DND-41 (cell line): ENCODE measurements around the gene TGDS.

Experiments
- ATAC-seq: fragments of 200-7000 bp; cut with Tn5 transposase; 3 replicates; pipeline ENCODE4 v1.9.1; 2021; ENCODE audit warnings: low read depth; ENCODE audit not compliant: insufficient read depth
- DNase-seq: peaks from one replicate; pipeline ENCODE4 v3.0.0-alpha.2; 2020
- H2AFZ ChIP-seq: 2 replicates; pipeline ENCODE4 v1.6.0; 2012; ENCODE audit warnings: low read depth, low read length
- H3K27ac ChIP-seq: 2 replicates; pipeline ENCODE4 v1.5.1; 2012; ENCODE audit warnings: low read length, inconsistent platforms
- H3K27me3 ChIP-seq: fragments of 200-600 bp; sonication (generic); 2 replicates; pipeline ENCODE4 v1.6.0; 2012; ENCODE audit warnings: low read length, mild to moderate bottlenecking, inconsistent platforms; ENCODE audit not compliant: insufficient read depth, poor library complexity
- H3K36me3 ChIP-seq: 2 replicates; pipeline ENCODE4 v1.5.1; 2012; ENCODE audit warnings: low read length, inconsistent platforms; ENCODE audit not compliant: insufficient read depth
- H3K4me1 ChIP-seq: 2 replicates; pipeline ENCODE4 v1.5.1; 2012; ENCODE audit warnings: mild to moderate bottlenecking, low read length; ENCODE audit not compliant: insufficient read depth
- H3K4me2 ChIP-seq: 2 replicates; pipeline ENCODE4 v1.6.0; 2012; ENCODE audit warnings: mild to moderate bottlenecking, moderate library complexity, low read length, inconsistent platforms; ENCODE audit not compliant: insufficient read depth
- H3K4me3 ChIP-seq, 2 experiments: fragments of 200-600 bp in 1 of 2; shearing (Covaris generic) in 1 of 2; 2 replicates each; pipeline ENCODE4 v1.5.1; 2012 to 2016; ENCODE audit warnings: inconsistent platforms in 2 of 2, low read length in 2 of 2, mild to moderate bottlenecking in 2 of 2, low read depth in 1 of 2, moderate library complexity in 1 of 2
- H3K79me2 ChIP-seq: 2 replicates; pipeline ENCODE4 v1.6.0; 2012; ENCODE audit warnings: low read length, inconsistent platforms; ENCODE audit not compliant: insufficient read depth
- H3K9ac ChIP-seq: 2 replicates; pipeline ENCODE4 v1.6.0; 2012; ENCODE audit warnings: low read depth, mild to moderate bottlenecking, inconsistent platforms, low read length, moderate library complexity
- H3K9me3 ChIP-seq: 2 replicates; pipeline ENCODE4 v1.5.1; 2012; ENCODE audit warnings: low read length, moderate library complexity, mild to moderate bottlenecking, inconsistent platforms; ENCODE audit not compliant: insufficient read depth, severe bottlenecking
- H4K20me1 ChIP-seq: 2 replicates; pipeline ENCODE4 v1.6.0; 2012; ENCODE audit warnings: low read length; ENCODE audit not compliant: insufficient read depth
- CTCF ChIP-seq: IDR thresholded peaks from 2 replicates; pipeline ENCODE4 v1.5.1; 2012; ENCODE audit warnings: borderline replicate concordance, low read length, moderate library complexity, mild to moderate bottlenecking; ENCODE audit not compliant: poor library complexity, severe bottlenecking; ENCODE audit errors: extremely low read depth
- EZH2 ChIP-seq: IDR thresholded peaks from 3 replicates; pipeline ENCODE4 v1.6.1; 2012; ENCODE audit warnings: borderline replicate concordance, low read depth, mild to moderate bottlenecking, moderate library complexity, low read length, inconsistent platforms; ENCODE audit not compliant: severe bottlenecking

TGDS gene

DNA sequence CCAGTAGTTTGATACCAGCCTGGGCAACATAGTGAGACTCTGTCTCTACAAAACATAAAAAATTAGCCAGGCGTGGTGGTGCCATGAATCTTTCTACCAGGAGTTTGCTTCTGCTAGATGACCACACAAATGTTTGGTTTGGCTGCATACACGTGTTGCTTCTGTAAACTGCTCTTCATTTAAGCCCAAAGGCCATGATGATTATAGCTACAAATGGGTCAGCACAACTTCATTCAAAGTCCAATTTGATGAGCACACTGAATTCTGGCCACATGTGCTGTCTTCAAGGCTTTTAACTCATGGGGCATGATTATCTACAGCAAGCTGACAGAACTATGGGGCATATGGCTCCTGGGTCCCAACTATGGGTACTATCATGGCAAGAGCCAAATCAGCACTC, 70.2 kb downstream of the TGDS start:
- Histone ChIP-seq H3K27ac (no peak overlapping the region), H3K79me2 (no peaks in the 10 kb centered on the region), H4K20me1 (no peaks in the 10 kb centered on the region), H3K4me2 (no peak overlapping the region), H3K36me3 (no peaks in the 10 kb centered on the region), H3K9me3 (no peaks in the 10 kb centered on the region), H2AFZ (no peak overlapping the region), H3K4me3 (no peak overlapping the region), H3K4me1 (no peaks in the 10 kb centered on the region), H3K27me3 (no peaks in the 10 kb centered on the region), H3K9ac (no peak overlapping the region)
- ATAC-seq (no peak), DNase-seq (no peak)
- TF ChIP-seq CTCF: no peak
- TF ChIP-seq EZH2: no peak

DNA sequence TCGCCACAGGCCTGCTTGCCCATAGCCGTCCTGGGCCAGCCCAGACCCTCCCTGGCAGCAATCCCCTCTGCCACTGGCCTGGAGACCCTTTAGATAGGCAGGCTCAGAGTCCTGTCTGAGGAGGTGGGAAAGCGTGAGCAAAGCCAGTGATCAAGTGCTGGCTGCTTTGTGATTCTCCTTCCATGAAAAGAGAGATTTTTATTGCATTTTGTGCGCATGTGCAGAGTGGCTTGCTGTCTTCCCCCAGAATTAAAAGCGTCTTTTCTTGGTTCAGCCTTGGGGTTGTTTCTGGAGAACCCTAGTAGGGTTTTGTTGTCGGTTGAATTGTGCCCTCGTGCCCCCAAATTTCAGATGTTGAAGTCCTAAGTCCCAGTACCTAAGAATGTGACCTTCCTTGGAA, 71.5 kb downstream of the TGDS start:
- Histone ChIP-seq H3K4me2 (no peak overlapping the region), H3K27ac (no peak overlapping the region), H3K4me1 (no peaks in the 10 kb centered on the region), H3K9ac (no peak overlapping the region), H3K4me3 (no peak overlapping the region), H3K79me2 (no peaks in the 10 kb centered on the region), H4K20me1 (no peaks in the 10 kb centered on the region), H3K9me3 (no peaks in the 10 kb centered on the region), H3K27me3 (no peaks in the 10 kb centered on the region), H2AFZ (no peak overlapping the region), H3K36me3 (no peaks in the 10 kb centered on the region)
- DNase-seq: no peak
- ATAC-seq: no peak
- TF ChIP-seq CTCF (no peak), EZH2 (no peak)
